Stimulated activated CD8-positive, alpha-beta memory T cell treated with anti-CD3 and anti-CD28 coated beads, Interleukin-7, amount 100 ng/mL, for 4 hours (primary cell): ENCODE measurements around the gene ATG13.

Experiments used
- DNase-seq, 2 donors: peaks; one replicate each; pipeline ENCODE4 v3.0.0-alpha.2; 2020; ENCODE audit warnings: low read depth in 2 of 2

Gene ATG13

GRCh38 chr11:46675949-46676348, 58.6 kb downstream of the ATG13 start:
- no peak for DNase-seq

DNA sequence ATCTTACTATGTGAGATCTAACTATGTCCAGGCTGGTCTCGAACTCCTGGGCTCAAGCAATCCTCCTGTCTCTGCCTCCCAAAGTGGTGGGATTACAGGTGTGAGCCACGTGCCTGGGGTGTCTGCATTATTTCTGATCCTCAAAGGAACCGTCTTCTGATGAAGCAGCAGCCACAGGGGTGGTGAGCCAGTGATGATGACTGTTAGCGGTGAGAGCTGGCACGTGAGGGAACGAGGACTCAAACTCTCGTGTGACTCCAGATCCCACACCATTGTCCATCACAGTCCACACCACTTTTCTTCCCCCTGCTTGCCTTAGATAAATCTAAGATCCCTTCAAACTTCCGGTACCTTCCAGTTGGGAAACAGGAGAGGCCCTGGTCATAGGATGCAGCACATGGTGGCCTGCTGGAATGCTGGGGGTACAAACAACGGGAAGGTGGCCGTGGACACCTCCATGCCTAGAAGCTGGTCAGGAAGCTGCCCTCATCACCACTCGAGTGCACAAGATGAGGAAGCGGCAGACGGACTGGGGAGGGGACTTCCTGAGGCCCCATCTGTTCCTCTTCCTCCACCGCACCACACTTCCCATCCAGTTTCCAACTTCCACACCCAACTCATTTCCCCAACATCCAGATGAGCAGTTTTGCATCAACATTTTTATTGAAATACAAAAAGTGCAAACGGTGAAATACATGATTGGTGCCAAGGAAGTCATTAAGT, 59.2 kb downstream of the ATG13 start:
- no peak for DNase-seq

- no peak for DNase-seq
Observed at GRCh38 chr11:46677169-46677568, 59.8 kb downstream of the ATG13 start.

- no peak for DNase-seq
Observed at GRCh38 chr11:46677991-46678740, 60.8 kb downstream of the ATG13 start.

DNA sequence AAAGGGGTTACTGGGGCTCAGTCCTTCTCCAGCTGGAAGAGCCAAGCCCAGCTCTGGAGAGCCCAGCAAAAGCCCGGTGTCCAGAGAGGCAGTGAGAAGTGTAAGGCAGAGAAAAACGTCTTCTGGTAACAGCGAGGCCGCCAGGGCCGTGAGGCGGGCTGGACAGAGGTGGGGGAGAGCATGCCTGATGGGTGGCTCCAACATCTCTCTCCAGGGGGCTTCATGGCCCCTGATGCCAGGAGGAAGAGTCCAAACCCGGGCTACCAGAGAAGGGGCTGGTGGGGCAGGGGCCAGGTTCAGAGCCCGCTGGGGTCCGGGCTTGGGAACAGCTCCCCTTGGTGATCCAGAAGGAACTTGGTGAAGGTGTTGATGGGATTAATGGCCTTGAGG, 61.4 kb downstream of the ATG13 start:
- DNase-seq, result no peak

DNA sequence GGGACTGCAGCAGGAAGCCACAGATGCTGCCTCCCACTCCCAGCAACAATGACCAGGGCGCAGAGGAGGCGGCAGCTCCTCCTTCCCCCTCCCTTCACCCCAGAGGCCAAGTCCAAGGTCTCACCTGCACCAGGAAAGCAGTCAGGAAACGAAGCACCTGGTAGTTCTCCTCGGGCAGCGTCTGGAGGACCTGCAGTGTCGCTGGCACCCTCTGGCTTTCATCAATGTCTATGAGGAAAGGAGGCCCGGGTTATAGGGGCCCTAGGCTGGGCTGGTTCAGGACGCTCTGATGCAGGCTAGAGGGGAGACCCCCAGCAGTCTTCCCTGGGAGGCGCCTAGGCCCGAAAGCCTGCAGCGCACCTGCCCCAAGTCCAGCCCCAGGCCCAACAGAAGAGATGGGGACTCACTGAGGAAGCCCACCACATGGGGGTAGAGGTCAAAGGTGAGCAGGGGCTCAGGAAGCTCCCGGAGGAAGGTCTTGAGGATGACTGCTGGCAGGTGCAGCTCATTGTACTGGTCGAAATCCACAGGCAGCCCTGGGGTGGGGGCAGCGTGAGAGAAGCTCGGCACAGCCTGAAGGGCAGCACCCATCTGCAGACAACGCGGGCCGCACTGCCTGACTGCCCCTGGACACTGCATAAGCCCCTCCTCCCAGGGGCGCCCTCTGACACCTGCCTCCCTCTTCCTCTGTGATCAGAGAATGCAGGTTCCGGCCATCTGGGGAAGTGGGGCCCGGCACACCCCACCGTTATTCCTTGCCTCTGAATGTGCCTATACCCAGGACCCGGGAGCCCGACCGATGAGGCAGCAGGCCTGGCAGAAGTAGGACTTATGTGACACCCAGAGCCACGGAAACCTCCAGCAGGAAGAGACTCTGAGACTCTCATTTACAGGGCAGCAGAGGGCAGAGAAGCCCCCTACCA, 62.1 kb downstream of the ATG13 start:
- no peak for DNase-seq

- DNase-seq, result no peak
Observed at GRCh38 chr11:46680164-46680760, 62.9 kb downstream of the ATG13 start.

GRCh38 chr11:46680815-46681214, 63.5 kb downstream of the ATG13 start:
- DNase-seq, result no peak

DNA sequence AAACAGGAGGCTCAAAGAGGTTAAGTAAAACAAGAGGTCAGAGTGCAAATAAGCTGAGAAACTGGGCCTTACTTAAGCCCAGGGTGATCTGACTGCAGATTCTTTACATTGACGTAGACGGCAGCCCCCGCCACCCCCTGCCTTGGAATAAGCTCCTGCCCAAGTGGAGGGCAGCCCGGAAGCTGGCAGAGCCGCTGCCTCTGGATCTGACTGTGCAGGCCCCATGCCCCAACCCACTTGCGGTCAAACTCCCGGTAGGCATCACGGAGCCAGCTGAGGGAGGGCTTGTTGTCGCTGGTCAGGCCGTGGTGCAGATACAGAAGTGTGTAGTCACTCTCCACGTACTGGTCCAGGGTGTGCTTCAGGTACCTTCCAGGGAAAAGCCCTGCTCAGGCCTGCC, 64.5 kb downstream of the ATG13 start:
- DNase-seq, result no peak

DNA sequence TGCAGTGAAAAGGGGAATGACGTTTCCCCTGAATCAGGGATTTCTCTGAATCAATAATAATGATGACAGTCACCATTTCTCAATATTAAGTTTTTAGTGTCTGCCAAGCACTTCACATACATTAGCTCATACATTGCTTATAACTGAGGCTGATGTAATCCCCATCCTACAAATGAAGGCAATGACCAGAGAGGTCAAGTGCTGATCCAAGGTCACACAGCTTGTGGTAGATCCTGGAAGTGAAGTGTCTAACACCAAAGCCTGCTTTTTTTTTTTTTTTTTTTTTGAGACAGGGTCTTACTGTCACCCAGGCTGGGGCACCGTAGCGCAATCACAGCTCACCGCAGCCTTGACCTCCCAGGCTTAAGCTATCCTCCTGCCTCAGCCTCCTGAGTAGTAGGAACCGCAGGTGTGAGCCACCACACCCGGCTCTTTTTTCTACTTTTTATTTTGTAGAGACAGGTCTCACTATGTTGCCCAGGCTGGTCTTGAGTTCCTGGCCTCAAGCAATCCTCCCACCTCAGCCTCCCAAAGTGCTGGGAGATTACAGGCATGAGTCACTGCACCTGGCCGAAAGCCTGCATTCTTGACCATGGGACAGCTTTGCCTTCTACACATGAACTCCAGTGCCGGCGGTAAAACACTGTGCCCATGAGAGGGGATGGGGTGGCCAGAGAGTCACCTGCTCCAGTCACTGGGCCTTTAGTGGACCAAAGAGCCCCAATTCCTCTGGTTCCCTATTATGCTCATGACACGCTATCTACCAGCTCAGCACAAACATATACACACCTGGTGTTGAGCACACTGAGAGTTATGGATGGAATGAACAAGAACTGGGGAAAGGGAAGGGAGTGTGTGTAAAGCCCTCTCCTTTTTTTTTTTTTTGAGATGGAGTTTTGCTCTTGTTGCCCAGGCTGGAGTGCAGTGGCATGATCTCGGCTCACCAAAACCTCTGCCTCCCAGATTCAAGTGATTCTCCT, 65.7 kb downstream of the ATG13 start:
- DNase-seq, result no peak

GRCh38 chr11:46684367-46684766, 67.0 kb downstream of the ATG13 start:
- DNase-seq, result no peak

GRCh38 chr11:46686886-46687795, 69.8 kb downstream of the ATG13 start:
- DNase-seq, result no peak

DNA sequence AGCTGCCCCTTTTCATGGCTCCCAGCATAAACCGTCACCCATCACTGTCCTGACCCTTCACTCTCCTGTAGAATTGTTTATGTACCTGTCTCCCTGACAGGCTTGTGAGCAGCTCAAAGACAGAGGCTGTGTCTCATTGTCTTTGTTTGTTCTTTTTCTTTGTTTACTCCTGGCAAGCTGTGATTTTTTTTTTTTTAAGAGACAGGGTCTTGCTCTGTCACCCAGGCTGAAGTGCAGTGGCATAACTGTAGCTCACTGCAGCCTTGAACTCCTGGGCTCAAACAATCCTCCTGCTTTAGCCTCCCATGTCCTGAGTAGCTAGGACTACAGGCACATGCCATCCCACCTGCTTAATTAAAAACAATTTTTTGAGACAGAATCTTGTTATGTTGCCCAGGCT, 73.3 kb downstream of the ATG13 start:
- no peak for DNase-seq

- DNase-seq, result no peak
Observed at GRCh38 chr11:46692450-46692849, 75.1 kb downstream of the ATG13 start.

DNA sequence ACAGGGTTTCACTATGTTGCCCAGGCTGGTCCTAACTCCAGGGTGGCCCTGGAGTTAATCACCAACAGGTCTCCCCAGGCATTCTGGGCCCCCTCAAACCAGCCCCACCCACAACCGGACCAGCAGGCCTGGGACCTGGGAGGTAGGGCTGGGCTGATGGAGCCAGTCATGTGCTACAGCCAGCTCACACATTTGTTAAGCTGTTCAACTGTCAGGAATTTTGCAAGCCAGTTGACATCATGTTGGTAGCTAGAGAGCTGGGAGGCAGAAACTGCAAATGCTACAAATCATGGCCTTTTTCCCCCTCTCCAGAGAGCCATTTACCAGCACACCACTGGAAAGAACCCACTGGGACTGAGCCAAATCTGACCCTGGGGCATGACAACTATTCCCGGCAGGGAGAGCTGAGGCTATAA, 76.3 kb downstream of the ATG13 start:
- DNase-seq, result no peak

DNA sequence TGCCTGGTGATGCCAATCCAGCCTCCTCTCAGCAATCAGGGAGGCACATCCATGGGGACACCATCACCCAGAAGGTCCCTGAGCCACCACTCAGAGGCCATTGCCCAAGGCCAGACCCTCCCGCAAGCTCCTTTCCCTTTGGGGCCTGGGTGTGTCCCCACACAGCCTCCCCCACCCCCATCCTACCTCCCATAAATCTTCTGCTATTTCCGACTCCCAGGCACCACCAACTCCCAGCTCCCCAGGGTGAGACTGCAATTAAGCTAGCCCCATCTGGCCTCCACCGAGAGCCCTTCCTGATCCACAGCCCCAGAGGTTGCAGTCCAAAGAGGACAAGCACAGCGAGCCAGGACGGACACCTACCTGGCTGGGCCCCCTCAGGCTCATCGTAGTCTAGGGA, 76.7 kb downstream of the ATG13 start:
- no peak for DNase-seq

- DNase-seq, result no peak
Observed at GRCh38 chr11:46694607-46695006, 77.3 kb downstream of the ATG13 start.

DNA sequence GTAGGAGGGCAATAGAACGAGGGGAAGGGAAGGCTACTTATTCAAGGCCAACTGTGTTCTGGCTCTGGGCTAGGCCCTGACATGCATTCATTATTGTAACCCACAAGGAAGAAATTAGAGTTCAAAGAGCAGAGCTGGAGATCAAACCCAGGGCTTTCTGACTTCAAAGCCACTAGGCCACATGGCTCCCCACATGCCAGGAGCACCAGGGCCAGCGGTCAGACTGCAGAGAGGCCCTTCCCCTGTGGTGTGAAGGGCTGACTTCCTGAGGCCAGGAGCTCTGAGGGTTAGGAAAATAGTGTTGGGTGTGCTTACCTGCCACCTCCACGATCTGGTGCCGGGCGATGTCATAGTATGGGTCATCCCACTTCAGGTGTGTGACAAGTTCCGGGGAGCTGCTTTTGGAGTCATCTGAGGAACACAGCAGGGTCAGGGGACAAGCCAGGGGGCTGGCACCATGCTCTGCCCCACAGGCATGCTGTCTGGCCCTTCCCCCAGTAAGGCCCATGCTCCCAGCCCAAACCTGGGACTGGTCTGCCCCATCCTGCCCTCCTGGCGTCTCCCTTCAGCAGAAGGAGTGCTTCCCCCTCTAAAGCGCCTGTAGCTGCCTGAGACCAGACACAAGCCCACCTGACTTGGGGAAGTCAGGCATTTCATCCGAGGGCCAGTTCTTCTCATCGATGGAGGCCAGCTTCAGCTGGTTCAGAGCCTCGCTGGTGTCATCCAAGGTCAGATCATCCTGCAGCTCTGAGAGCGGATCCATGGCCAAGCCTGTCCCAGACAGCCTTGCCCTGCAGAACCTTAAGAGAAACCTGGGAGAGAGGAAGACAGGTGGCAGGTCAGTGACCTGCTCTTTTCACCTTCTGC, 78.2 kb downstream of the ATG13 start:
- no peak for DNase-seq

- DNase-seq, result no peak
Observed at GRCh38 chr11:46696212-46696558, 78.8 kb downstream of the ATG13 start.
